Thyroid gland (tissue), 4 donors: Measurements from ENCODE around the gene MCHR1.

Source experiments
- CTCF ChIP-seq, 6 experiments: fragments of 200-600 bp in 3 of 6; fragments of 450-650 bp in 3 of 6; sonication (generic) in 3 of 6; IDR thresholded peaks; one replicate each; pipeline ENCODE4 v1.5.1; 2016 to 2019; ENCODE audit warnings: antibody characterized with exemption in 6 of 6, mild to moderate bottlenecking in 2 of 6, inconsistent platforms in 1 of 6, moderate library complexity in 1 of 6
- POLR2A ChIP-seq, 2 donors: fragments of 450-650 bp; IDR thresholded peaks; one replicate each; pipeline ENCODE4 v1.6.1; 2017; ENCODE audit warnings: antibody characterized with exemption in 2 of 2, mild to moderate bottlenecking in 2 of 2, moderate library complexity in 1 of 2

- TF ChIP-seq POLR2A (IDR thresholded peaks at IDR 0.05) = no peak
- no peak for TF ChIP-seq CTCF (IDR thresholded peaks at IDR 0.05)
Measured at GRCh38 chr22:40690370-40690769, 11.1 kb downstream of the MCHR1 start.
